Cardiac fibroblast (primary cell): ENCODE measurements around the gene ENDOV.

Experiments used
- DNase-seq, 2 donors: peaks; one replicate each; pipeline versions ENCODE4 v3.0.0 to v3.0.0-alpha.2; 2010; ENCODE audit warnings: low read depth in 2 of 2
- H3K4me3 ChIP-seq, 2 donors: replicated peaks in 1 of 2; 1 replicate in 1 of 2; 2 replicates in 1 of 2; pipeline ENCODE4 v1.5.1; 2011; ENCODE audit warnings: low read depth in 2 of 2, low read length in 2 of 2, mild to moderate bottlenecking in 2 of 2, moderate library complexity in 1 of 2
- TF ChIP-seq, protein P1 (sequence below): IDR thresholded peaks from one replicate; pipeline ENCODE4 v1.5.1; 2011; ENCODE audit warnings: low read depth, mild to moderate bottlenecking, low read length, inconsistent platforms

ENDOV gene

DNA sequence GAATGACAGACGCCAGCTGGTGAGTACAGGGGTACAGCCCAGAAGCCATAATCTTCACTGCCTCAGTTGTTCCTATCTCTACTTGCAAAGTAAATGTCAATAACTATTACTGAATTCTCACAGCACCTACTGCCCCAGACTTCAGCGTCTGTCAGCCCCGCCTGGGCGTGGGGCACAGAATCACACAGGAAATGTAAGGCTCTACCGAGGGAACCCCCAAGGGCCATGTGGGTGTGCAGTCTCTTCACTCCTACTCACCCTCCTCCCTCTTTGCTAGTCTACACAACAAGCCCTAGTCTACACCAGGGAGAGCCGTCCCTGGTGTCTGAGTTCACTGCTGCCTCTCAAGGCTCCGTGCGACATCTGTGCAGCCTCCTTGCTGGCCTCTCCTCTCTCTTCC lies 57.0 kb downstream of the ENDOV start:
- no peak overlapping the region for H3K4me3 ChIP-seq
- TF ChIP-seq, protein P1, sequence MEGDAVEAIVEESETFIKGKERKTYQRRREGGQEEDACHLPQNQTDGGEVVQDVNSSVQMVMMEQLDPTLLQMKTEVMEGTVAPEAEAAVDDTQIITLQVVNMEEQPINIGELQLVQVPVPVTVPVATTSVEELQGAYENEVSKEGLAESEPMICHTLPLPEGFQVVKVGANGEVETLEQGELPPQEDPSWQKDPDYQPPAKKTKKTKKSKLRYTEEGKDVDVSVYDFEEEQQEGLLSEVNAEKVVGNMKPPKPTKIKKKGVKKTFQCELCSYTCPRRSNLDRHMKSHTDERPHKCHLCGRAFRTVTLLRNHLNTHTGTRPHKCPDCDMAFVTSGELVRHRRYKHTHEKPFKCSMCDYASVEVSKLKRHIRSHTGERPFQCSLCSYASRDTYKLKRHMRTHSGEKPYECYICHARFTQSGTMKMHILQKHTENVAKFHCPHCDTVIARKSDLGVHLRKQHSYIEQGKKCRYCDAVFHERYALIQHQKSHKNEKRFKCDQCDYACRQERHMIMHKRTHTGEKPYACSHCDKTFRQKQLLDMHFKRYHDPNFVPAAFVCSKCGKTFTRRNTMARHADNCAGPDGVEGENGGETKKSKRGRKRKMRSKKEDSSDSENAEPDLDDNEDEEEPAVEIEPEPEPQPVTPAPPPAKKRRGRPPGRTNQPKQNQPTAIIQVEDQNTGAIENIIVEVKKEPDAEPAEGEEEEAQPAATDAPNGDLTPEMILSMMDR: no peak
- no peak for DNase-seq

DNA sequence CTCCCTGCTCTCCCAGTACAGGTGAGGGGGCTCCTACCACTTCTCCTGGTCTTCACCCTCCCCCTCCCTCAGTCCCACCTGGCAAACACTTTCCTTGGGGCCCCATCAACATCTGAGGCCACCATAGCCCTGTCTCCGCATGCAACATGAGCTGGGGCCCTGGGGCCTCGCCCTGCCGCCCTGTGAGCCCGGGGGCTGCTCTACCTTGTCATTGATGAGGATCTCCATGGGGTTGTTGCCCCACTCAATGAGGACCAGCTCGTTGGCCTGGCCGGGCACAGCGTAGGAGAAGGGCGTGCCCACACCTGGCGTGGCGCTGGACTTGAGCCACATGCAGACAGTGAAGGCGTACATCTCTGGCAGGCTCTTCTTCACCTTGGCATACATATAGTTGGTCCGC lies 58.0 kb downstream of the ENDOV start:
- TF ChIP-seq, protein P1: no peak
- H3K4me3 ChIP-seq: no peak overlapping the region
- no peak for DNase-seq

DNA sequence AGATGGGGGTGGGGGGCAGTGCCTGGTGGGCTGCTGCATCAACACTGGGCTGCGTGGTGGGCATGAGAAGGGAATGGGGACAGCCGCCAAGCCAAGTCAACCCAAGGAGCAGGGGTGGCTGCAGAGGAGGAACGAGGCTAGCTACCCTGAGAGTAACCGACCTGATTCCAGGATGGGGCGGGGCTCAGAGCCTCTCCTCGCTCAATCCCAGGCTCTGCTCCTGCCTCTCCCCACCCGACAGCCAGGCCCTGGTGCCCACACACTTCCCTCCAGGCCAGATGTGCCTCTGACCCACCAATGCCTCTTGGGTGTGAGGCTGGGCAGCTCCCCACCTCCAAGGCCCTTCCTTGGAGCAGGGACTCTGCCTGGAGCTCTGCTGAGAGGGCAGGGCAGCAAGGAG lies 58.7 kb downstream of the ENDOV start:
- no peak overlapping the region for H3K4me3 ChIP-seq
- DNase-seq: no peak
- TF ChIP-seq, protein P1: no peak

DNA sequence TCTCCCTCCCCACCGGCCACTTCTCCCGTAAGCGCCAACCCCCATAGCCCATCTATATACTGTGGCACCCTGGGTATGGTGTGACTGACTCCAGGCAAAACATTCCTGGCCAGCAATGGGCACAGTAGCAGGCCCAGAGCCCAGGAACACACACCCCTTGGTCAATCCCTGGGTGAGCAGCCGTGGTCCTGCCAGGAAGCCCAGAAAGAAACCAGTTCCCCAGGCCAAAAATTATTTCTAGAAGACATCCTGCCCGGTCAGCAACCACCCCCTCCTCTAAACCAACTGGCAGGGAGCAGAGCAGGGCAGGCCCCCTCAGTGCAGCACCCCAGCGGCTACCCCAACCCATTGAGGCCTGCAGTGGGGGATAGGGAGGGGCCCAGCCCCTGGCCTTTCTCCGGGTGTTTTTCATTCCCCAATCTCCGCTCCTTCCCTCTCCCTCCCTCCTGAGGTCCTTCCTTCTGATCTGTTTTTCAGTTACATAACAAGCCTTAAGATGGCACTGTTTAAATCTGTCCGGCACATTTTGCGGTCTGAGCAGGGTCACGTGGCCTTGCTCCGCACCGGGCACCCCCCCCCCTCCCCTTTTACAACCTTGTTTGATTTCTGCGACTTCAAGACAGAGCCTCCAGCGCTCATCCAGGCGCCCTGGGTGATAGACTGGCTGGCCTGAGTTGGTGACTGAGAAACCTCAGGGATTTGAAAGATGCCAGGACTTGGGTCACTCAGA lies 59.4 kb downstream of the ENDOV start:
- DNase-seq: peak; percentile 34 to 60
- peak overlapping the region in 1 of 2 donors; percentile 46 for H3K4me3 ChIP-seq
- TF ChIP-seq, protein P1: peak; percentile 14

DNA sequence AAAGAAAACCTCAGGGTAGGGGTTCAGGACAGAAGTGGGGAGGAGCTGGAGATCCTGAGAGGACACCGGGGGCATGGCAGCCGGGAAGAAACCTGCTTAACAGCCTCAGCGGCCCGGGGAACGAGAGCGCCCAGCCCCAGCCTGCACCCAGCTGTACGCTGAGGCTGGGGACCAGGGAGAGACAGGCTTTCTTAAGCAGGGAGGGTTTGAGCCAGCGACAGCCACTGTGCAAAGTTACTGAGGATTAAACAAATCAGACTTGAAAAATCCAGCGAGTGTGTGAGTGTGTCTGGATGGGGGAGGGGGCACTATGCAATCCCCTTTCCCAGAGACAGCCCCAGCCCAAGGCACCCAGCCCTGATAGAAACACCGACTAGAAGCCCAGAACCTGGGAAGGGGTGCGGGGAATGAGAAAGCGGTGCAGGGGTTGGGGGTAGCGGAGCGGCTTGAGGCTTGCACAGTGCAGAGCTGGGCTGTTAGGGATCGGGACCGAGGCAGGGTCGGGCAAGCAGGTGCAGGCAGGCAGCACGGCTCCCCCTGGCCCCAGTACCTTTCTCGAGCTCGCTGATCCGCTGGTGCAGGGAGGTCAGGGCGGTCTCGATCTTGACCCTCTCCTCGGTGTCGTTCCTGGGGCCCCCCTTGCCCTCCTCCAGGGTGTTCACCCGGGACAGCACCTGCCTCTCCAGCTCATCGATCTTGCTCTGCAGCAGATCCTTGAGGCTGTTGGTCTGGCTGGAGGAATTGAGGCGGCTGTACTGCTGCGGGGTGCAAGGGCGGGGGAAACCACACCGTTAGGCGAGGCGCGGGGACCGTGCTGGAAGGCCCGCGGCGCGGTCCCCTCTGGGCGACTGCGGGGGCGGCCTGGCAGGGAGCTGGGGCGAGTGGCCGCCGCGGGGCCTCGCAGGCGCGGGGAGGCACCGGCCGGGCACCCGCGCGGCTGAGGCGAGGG lies 60.3 kb downstream of the ENDOV start:
- no peak for DNase-seq
- H3K4me3 ChIP-seq: peak overlapping the region in 1 of 2 donors; percentile 46
- TF ChIP-seq, protein P1: no peak

DNA sequence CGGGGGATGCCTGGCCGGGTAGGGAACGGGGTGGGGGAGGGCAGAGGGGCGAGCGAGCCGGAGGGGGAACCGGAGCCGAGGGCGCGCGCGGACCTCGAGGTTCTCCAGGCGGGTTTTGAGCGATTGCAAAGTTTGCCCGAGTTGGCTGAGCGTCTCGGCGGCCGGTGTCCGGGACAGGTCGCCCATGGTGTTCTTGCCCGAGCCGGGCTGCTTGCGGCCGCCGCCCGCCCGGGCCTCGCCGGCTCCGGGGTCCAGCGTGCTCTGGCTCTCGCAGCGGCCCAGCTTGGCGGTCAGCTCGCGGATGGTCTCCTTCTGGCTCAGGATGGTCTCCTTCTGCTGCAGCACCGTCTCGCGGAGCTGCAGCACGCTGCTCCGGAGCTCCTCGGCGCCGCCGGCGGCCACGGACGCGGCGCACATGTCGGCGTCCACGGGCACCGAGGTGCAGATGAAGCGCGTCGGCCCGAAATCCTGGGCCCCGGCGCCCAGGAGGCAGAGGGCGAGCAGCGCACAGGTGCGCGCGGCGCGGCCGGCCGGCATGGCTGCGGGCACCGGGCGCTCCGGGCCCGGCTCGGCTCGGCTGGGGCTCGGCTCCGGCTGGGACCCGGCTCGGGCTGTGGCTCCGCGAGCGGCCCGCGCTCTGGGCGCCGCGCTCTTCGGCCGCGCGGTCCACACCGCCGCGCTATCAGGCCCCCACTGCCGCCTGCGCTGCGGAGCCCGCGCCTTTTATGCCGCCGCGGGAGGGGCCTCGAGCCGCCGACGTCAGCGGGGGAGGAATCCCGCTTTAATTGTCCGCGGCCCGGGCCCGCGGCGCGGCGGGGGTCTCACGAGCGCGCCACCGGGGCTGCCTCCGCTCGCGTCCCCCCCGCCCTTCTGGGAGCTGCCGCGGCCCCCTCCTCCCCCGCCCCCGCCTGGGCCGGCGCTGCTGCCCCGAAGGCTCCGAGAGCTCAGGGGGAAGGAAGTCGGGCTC lies 61.2 kb downstream of the ENDOV start, which contains the start of gene NPTX1:
Gene NPTX1, minus strand, starts transcription at position 698 of the 967 bp plus-strand sequence. Its CDS starts 161 bp downstream, at position 537.
- H3K4me3 ChIP-seq: peak within 1 kb of the TSS; percentile 3 to 46
- no peak for DNase-seq
- TF ChIP-seq, protein P1: no peak
